HG02885 (cell line): ENCODE data around the gene GABRD.

ENCODE experiments used
- ATAC-seq: cut with Tn5 transposase; IDR thresholded peaks from one replicate; pipeline ENCODE4 v1.9.1; 2021; ENCODE audit warnings: mild to moderate bottlenecking; ENCODE audit not compliant: unreplicated experiment, poor library complexity

The GABRD gene

DNA sequence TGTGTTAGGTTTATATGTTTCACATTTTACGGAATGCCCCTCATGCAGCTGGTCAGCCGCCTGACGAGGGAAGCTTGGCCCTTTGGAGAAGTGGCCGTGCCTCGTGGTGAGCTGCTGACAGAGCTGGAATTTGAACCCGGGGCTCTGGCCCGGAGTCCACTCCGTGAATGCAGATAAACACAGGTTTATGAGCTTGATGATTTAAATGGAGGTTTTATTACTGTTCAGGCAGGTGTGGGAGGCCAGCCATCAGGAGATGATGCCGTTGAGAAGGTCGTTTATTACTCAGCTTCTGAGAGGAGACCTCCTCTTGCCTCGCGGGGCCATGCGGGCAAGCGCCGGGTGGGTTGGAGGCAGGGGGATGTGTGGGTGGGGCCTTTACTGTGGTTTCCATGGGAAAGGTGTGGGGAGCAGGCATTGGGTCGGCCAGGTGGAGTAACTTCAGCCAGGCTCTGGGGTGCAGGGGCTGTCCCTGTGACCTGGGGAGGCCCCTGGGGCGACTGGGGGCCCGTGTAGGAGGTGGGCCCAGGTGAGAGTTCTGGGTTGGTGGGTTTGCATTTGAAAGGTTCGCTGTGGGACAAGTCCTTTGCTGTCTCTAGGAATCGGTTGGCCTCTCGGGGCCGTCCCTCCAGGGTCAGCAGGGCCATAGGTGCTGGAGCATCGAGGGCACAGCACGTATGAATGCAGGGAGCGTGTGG lies 53.1 kb downstream of the GABRD start:
- no peak for ATAC-seq

DNA sequence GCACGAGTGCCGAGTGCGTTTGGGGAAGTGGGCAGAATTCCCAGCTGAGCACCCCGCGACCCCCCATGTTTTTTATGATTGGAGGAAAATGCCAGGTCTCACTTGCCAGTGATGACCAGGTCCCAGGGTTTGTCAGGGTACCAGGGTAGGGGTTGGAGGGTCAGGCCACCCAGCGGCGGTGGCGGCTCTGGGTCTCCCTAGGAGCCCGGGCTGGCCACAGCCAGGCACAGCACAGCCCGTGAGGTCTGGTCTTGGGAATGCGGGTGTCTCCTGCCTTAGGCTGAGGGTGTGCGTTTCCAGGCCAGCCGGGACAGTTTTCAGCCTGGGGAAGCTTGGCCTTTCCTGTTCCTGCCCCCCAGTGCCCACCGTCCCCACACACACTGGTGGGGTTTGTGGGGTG lies 53.7 kb downstream of the GABRD start:
- ATAC-seq = no peak

GRCh38 chr1:2073382-2074230 lies 54.5 kb downstream of the GABRD start:
- no peak for ATAC-seq

GRCh38 chr1:2074396-2074795 lies 55.3 kb downstream of the GABRD start:
- ATAC-seq = no peak

DNA sequence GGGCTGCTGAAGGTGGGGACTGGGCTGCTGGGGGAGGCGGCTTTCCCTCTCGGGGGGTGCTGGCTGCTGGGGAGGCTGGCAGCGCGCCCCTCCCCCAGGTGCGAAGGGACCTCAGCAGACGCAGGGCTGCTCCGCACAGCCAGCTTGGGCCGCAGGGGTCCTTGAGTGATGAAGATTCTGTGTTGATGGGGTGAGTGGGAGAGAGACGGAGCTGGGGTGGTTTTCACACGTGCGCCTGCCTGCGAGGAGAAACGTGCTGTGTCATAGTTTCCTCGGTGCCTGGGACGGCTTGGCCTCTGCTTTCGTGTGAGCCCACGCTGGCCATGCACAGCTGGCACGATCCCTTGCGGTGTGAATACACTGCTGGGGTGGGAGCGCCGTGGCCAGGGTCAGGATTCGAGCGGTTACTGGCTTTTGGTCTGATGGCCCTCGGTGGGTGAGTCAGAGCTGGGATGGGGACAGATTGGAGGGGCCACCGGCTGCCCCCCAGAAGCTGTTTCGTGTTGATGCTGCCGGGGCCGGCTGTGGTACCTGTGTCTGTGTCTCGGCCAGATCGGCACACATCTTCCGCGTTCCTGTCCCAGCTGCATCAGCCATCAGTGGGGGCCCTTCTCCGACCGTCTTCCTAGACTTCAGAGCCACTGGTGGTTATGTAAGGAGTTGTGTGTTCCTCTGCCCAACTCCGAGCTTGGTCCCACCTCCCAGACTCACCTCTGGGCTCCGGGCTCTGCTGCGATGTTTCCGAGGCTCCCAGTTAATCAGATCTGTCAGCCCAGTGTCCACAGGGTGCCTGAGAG lies 56.0 kb downstream of the GABRD start:
- no peak for ATAC-seq

GRCh38 chr1:2076826-2077225 lies 57.7 kb downstream of the GABRD start:
- ATAC-seq = no peak

GRCh38 chr1:2078170-2078569 lies 59.0 kb downstream of the GABRD start:
- ATAC-seq = no peak

- no peak for ATAC-seq
Observed at GRCh38 chr1:2079396-2080085, 60.4 kb downstream of the GABRD start.

- no peak for ATAC-seq
Observed at GRCh38 chr1:2080140-2080539, 61.0 kb downstream of the GABRD start.
